ENCODE data around the gene KRTAP4-2. TPM values are rescaled to one million over a fixed set of nuclear protein-coding genes. Genes with fewer than 3 reads are reported as not detected.

The KRTAP4-2 gene
- total and polyA plus RNA-seq, 2 donors (not counting 1 experiment from before 2014, with no cell fraction given): not detected

DNA sequence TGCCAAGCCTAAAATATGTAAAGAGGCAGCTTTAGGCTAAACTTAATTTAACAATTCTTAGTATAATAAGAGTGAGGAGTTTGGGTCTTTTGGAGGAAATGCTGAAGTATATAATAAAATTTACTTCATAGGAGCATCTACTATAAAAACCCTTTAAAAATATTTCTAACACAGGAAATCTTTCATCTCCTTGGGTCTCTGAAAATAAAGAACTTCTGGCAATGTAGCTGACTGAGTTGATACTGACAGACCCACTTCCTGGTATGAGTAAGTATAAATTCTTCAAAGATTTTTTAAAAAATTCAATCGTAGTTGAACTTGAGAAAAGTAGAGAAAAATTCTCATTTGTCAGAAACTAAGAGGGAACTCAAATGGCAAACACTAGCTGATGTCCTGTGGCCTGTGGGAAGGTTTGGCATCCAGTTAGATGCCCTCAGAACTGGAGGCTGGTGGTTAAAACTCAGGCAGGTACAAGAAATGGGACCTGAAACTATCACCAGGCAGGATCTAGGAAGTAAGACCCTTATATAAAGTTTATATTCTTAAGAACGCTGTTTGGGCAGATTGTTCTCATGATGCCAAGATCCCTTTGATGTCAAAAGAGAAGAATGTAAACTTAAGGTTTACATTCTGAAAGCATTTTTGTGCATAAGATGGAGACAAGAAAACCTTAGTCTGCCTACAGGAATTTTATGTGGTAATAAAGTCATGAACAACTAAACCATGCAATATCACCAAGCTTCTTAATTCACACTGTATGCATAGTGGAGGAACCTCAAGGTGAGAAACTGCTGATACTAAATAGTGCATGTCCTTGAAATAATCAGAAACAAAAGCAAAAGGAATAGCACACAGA is 43.9 kb downstream of the KRTAP4-2 start:
- intact Hi-C loops (cut with micrococcal nuclease): no loop called here
- no peak for DNase-seq
- Histone ChIP-seq H3K27ac (ENCODE audit: low read length in 2 of 2) (no peak overlapping the region), H2AFZ (ENCODE audit: insufficient read depth, low read depth, low read length, poor library complexity, severe bottlenecking) (peak overlapping the region; percentile 8), H3K4me3 (ENCODE audit: control extremely low read depth in 1 of 5, extremely low read depth in 1 of 5, insufficient read depth in 1 of 5, low read depth in 2 of 5, low read length in 4 of 5) (no peak overlapping the region), H3K9me3 (ENCODE audit: control extremely low read depth in 1 of 3, control insufficient read depth in 2 of 3, insufficient read depth in 1 of 3, low read length in 2 of 3) (peaks cover 0 to 2% (median 1%) of the 10 kb centered on the region in 3 donors), H3K79me2 (ENCODE audit: control insufficient read depth, insufficient read depth, low read length) (no peaks in the 10 kb centered on the region), H4K20me1 (ENCODE audit: control insufficient read depth, insufficient read depth, low read length, poor library complexity, severe bottlenecking) (no peaks in the 10 kb centered on the region), H3K27me3 (replicated peaks in 1 of 4; ENCODE audit: control extremely low read depth in 1 of 4, control insufficient read depth in 3 of 4, insufficient read depth in 4 of 4, low read length in 3 of 4) (no peaks in the 10 kb centered on the region), H3K4me2 (replicated peaks; ENCODE audit: low read depth, low read length, poor library complexity, severe bottlenecking) (peak overlapping the region; percentile 18), H3K9ac (ENCODE audit: low read length) (no peak overlapping the region), H3K4me1 (ENCODE audit: control insufficient read depth in 2 of 2, insufficient read depth in 2 of 2, low read length in 2 of 2) (peaks cover 9 to 15% of the 10 kb centered on the region in 2 donors), H3K36me3 (replicated peaks in 1 of 2; ENCODE audit: control extremely low read depth in 1 of 2, control insufficient read depth in 1 of 2, extremely low read depth in 1 of 2, insufficient read depth in 2 of 2, low read length in 1 of 2) (no peaks in the 10 kb centered on the region)
- TF ChIP-seq CTCF (IDR thresholded peaks at IDR 0.05) (no peak), EZH2 (IDR thresholded peaks at IDR 0.05; ENCODE audit: borderline replicate concordance, insufficient read depth, low read depth, low read length, poor library complexity, severe bottlenecking) (no peak)
- Mint-ChIP-seq H3K4me1 (peaks cover 5% of the 10 kb centered on the region), H3K27ac (no peak overlapping the region), H3K4me3 (no peak overlapping the region), H3K27me3 (peaks cover 9% of the 10 kb centered on the region), H3K9me3 (ENCODE audit: insufficient read depth) (peaks cover 3% of the 10 kb centered on the region)
- no CpG with 5 or more reads among the region's 2 CpGs for WGBS (ENCODE audit: insufficient coverage)
- no peak for ATAC-seq (ENCODE audit: low read depth)
- ChIA-PET POLR2A (no interaction called here), CTCF (no interaction called here)

DNA sequence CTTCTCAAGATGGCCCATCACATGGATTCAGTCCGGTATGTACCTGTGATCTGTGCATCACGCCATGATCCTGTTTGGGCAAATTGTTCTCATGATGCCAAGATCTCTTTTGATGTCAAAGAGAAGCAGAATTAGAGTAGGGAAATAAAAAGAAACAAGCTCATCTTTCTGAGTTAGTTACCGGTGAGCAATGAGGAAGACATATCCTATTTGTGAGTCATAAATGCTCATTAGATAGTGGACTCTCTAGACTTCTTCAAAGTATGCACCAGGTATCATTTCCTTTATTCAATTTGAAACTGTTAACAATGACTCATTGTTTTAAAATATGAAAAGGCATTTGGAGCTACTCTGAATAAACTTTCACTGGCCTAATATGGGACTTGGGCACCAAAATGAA is 46.0 kb downstream of the KRTAP4-2 start:
- H3K9ac ChIP-seq (ENCODE audit: low read length): no peak overlapping the region
- no peaks in the 10 kb centered on the region for H3K9me3 ChIP-seq (ENCODE audit: control extremely low read depth in 1 of 3, control insufficient read depth in 2 of 3, insufficient read depth in 1 of 3, low read length in 2 of 3)
- no peak for DNase-seq
- no peak overlapping the region for H3K4me2 ChIP-seq (replicated peaks; ENCODE audit: low read depth, low read length, poor library complexity, severe bottlenecking)
- ChIA-PET CTCF (no interaction called here), POLR2A (no interaction called here)
- no peak overlapping the region for H3K4me3 Mint-ChIP-seq
- TF ChIP-seq EZH2 (IDR thresholded peaks at IDR 0.05; ENCODE audit: borderline replicate concordance, insufficient read depth, low read depth, low read length, poor library complexity, severe bottlenecking): no peak
- TF ChIP-seq CTCF (IDR thresholded peaks at IDR 0.05): no peak
- intact Hi-C loops (cut with micrococcal nuclease): no loop called here
- H3K36me3 ChIP-seq (replicated peaks in 1 of 2; ENCODE audit: control extremely low read depth in 1 of 2, control insufficient read depth in 1 of 2, extremely low read depth in 1 of 2, insufficient read depth in 2 of 2, low read length in 1 of 2): no peaks in the 10 kb centered on the region
- peaks cover 5% of the 10 kb centered on the region for H3K4me1 Mint-ChIP-seq
- no peak overlapping the region for H3K27ac ChIP-seq (ENCODE audit: low read length in 2 of 2)
- H3K9me3 Mint-ChIP-seq (ENCODE audit: insufficient read depth): peaks cover 1% of the 10 kb centered on the region
- H4K20me1 ChIP-seq (ENCODE audit: control insufficient read depth, insufficient read depth, low read length, poor library complexity, severe bottlenecking): no peaks in the 10 kb centered on the region
- 100% methylated on average over 2 of the region's 3 CpGs for WGBS (ENCODE audit: insufficient coverage)
- H3K79me2 ChIP-seq (ENCODE audit: control insufficient read depth, insufficient read depth, low read length): no peaks in the 10 kb centered on the region
- peaks cover 9 to 15% of the 10 kb centered on the region in 2 donors for H3K4me1 ChIP-seq (ENCODE audit: control insufficient read depth in 2 of 2, insufficient read depth in 2 of 2, low read length in 2 of 2)
- no peak for ATAC-seq (ENCODE audit: low read depth)
- H3K27ac Mint-ChIP-seq: no peak overlapping the region
- no peak overlapping the region for H2AFZ ChIP-seq (ENCODE audit: insufficient read depth, low read depth, low read length, poor library complexity, severe bottlenecking)
- no peak overlapping the region for H3K4me3 ChIP-seq (ENCODE audit: control extremely low read depth in 1 of 5, extremely low read depth in 1 of 5, insufficient read depth in 1 of 5, low read depth in 2 of 5, low read length in 4 of 5)
- no peaks in the 10 kb centered on the region for H3K27me3 ChIP-seq (replicated peaks in 1 of 4; ENCODE audit: control extremely low read depth in 1 of 4, control insufficient read depth in 3 of 4, insufficient read depth in 4 of 4, low read length in 3 of 4)
- H3K27me3 Mint-ChIP-seq: no peaks in the 10 kb centered on the region
